SH-SY5Y (cell line): ENCODE data around the gene CNIH3.

Experiments used
- GATA2 ChIP-seq: IDR thresholded peaks from 2 replicates; pipeline ENCODE4 v1.6.1; 2011; ENCODE audit warnings: mild to moderate bottlenecking, low read depth, low read length
- GATA3 ChIP-seq: IDR thresholded peaks from 2 replicates; pipeline ENCODE4 v1.6.1; 2011; ENCODE audit warnings: low read depth, mild to moderate bottlenecking, low read length, moderate library complexity

DNA sequence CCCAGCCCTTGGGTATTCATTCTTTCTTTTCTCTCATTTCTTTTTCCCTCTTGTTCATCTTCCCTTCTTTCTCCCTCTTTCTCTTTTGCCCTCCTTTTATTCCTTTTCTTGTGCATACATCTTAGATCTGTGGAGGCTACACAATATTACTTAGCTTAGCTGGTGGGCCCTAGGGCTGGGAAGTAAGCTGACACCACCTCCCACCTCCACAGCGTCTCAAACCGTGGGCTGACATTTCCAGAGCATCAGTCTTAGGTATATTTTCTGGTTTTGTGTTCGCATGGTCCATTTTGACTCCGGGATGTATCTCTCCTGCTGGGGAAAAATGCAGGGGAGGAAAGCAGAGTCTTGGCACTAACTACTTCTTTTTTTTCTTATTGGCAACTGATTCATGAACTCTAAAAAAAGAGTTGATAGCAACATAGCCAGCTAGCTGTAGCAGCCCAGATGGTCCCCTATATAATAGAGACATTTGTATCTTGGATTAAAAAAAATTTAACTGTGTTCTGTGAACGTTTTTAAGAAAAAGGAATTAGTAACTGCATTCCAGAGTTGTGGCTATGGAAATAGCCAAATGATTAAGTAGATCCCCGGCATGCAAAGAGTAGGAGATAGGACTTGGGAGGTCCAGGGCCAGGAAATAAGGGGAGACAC, 15.5 kb downstream of the CNIH3 start:
- no peak for TF ChIP-seq GATA2
- TF ChIP-seq GATA3 = no peak
